SK-N-MC (cell line): ENCODE measurements around the gene LRFN2.

Experiments
- EZH2 ChIP-seq: fragments of 200-600 bp; sonication (generic); IDR thresholded peaks from one replicate; pipeline ENCODE4 v1.6.1; 2017; ENCODE audit warnings: antibody characterized with exemption
- POLR2AphosphoS5 ChIP-seq: IDR thresholded peaks from 2 replicates; pipeline ENCODE4 v1.6.1; 2012; ENCODE audit warnings: mild to moderate bottlenecking, low read depth, low read length, borderline replicate concordance

- TF ChIP-seq POLR2AphosphoS5: no peak
- no peak for TF ChIP-seq EZH2
Observed at GRCh38 chr6:40471243-40471642, 115.9 kb downstream of the LRFN2 start.
